Smooth muscle cell (in vitro differentiated cells): ENCODE results near the gene TCAP. TPM values are rescaled to one million over a fixed set of nuclear protein-coding genes. Genes with fewer than 3 reads are reported as not detected.

ENCODE experiments used
- DNase-seq: peaks from one replicate; lab custom pipeline; 2025; ENCODE audit not compliant: unreplicated experiment; lab: John Stamatoyannopoulos, UW
- H2AFZ ChIP-seq: fragments of 200-600 bp; sonication (generic); 2 replicates; pipeline ENCODE4 v1.6.0; 2016; ENCODE audit warnings: antibody characterized with exemption, low read depth, mild to moderate bottlenecking
- H3F3A ChIP-seq: fragments of 200-600 bp; sonication (generic); 2 replicates; pipeline ENCODE4 v1.6.0; 2017; ENCODE audit warnings: antibody characterized with exemption, low read depth
- H3K27ac ChIP-seq: fragments of 200-600 bp; sonication (generic); 2 replicates; pipeline ENCODE4 v1.5.1; 2016; ENCODE audit warnings: low read depth, mild to moderate bottlenecking
- H3K27me3 ChIP-seq: fragments of 200-600 bp; sonication (generic); 2 replicates; pipeline ENCODE4 v1.6.1; 2016; ENCODE audit warnings: low read depth, mild to moderate bottlenecking
- H3K36me3 ChIP-seq: fragments of 200-600 bp; sonication (generic); 2 replicates; pipeline ENCODE4 v1.5.1; 2016; ENCODE audit warnings: low read depth
- H3K4me1 ChIP-seq: fragments of 200-600 bp; sonication (generic); 2 replicates; pipeline ENCODE4 v1.5.1; 2016; ENCODE audit warnings: low read depth
- H3K4me2 ChIP-seq: fragments of 200-600 bp; sonication (generic); 2 replicates; pipeline ENCODE4 v1.6.0; 2016; ENCODE audit warnings: mild to moderate bottlenecking
- H3K4me3 ChIP-seq: fragments of 200-600 bp; sonication (generic); 2 replicates; pipeline ENCODE4 v1.5.1; 2016; ENCODE audit warnings: mild to moderate bottlenecking
- H3K79me2 ChIP-seq: fragments of 200-600 bp; sonication (generic); 2 replicates; pipeline ENCODE4 v1.6.0; 2016; ENCODE audit warnings: low read depth, mild to moderate bottlenecking
- H3K9ac ChIP-seq: fragments of 200-600 bp; sonication (generic); 2 replicates; pipeline ENCODE4 v1.6.0; 2016; ENCODE audit warnings: low read depth
- H3K9me3 ChIP-seq: fragments of 200-600 bp; sonication (generic); replicated peaks from 2 replicates; pipeline ENCODE4 v1.5.1; 2016; ENCODE audit warnings: low read depth
- H4K20me1 ChIP-seq: fragments of 200-600 bp; sonication (generic); 2 replicates; pipeline ENCODE4 v1.6.0; 2016; ENCODE audit warnings: low read depth
- CTCF ChIP-seq: fragments of 200-600 bp; sonication (generic); IDR thresholded peaks from 2 replicates; pipeline ENCODE4 v1.5.1; 2017; ENCODE audit warnings: borderline replicate concordance, mild to moderate bottlenecking, antibody characterized with exemption; ENCODE audit not compliant: insufficient read depth, poor library complexity, severe bottlenecking
- WGBS: methylation state at CpG from one replicate; pipeline ENCODE4 v1.1.7; 2016; ENCODE audit warnings: low lambda C conversion rate; 5-methylcytosine and 5-hydroxymethylcytosine counted together
- polyA plus RNA-seq: library from polyadenylated mRNA; unstranded; fragments of >200 nt; fragmentation: Nextera tagmentation; extraction: Ambion mirVana; gene quantifications from 2 replicates; pipeline ENCODE4 v1.2.1, GENCODE V29; 2016
- total RNA-seq: library from RNA; depleted of rRNA; stranded (reverse); fragments of >200 nt; gene quantifications from 2 replicates; pipeline ENCODE4 v1.2.3, GENCODE V29; 2014

TCAP gene
- total and polyA plus RNA-seq, 2 experiments from 2014 or later = 0.41 TPM; not detected in 1

GRCh38 chr17:39659279-39660010 is 5.7 kb upstream of the TCAP start:
- Histone ChIP-seq H3K27me3 (no peaks in the 10 kb centered on the region), H3K9me3 (no peaks in the 10 kb centered on the region), H3F3A (no peaks in the 10 kb centered on the region), H4K20me1 (peaks cover 24% of the 10 kb centered on the region), H3K4me2 (no peak overlapping the region), H3K9ac (no peak overlapping the region), H3K4me3 (no peak overlapping the region), H3K79me2 (no peaks in the 10 kb centered on the region), H3K4me1 (no peaks in the 10 kb centered on the region), H3K27ac (no peak overlapping the region), H2AFZ (no peak overlapping the region), H3K36me3 (no peaks in the 10 kb centered on the region)
- DNase-seq = no peak
- 87% methylated on average over 15 of the region's 15 CpGs for WGBS
- TF ChIP-seq CTCF = no peak

- H4K20me1 ChIP-seq = peaks cover 18% of the 10 kb centered on the region
- H3K27me3 ChIP-seq = no peaks in the 10 kb centered on the region
- H2AFZ ChIP-seq = no peak overlapping the region
- H3K4me2 ChIP-seq = no peak overlapping the region
- DNase-seq = no peak
- H3K36me3 ChIP-seq = no peaks in the 10 kb centered on the region
- H3F3A ChIP-seq = no peaks in the 10 kb centered on the region
- TF ChIP-seq CTCF = no peak
- no peak overlapping the region for H3K9ac ChIP-seq
- H3K79me2 ChIP-seq = no peaks in the 10 kb centered on the region
- no peaks in the 10 kb centered on the region for H3K4me1 ChIP-seq
- H3K4me3 ChIP-seq = no peak overlapping the region
- H3K9me3 ChIP-seq = no peaks in the 10 kb centered on the region
- no peak overlapping the region for H3K27ac ChIP-seq
- WGBS = 97% methylated on average over 5 of the region's 5 CpGs
These were observed 5.2 kb upstream of the TCAP start for GRCh38 chr17:39660011-39660360.

- H3F3A ChIP-seq = no peaks in the 10 kb centered on the region
- no peaks in the 10 kb centered on the region for H3K79me2 ChIP-seq
- no peaks in the 10 kb centered on the region for H3K9me3 ChIP-seq
- H3K4me2 ChIP-seq = no peak overlapping the region
- H4K20me1 ChIP-seq = peaks cover 11% of the 10 kb centered on the region
- WGBS = 87% methylated on average over 33 of the region's 35 CpGs
- H2AFZ ChIP-seq = no peak overlapping the region
- no peaks in the 10 kb centered on the region for H3K4me1 ChIP-seq
- H3K36me3 ChIP-seq = no peaks in the 10 kb centered on the region
- H3K27me3 ChIP-seq = peaks cover 4% of the 10 kb centered on the region
- H3K27ac ChIP-seq = no peak overlapping the region
- H3K9ac ChIP-seq = no peak overlapping the region
- no peak overlapping the region for H3K4me3 ChIP-seq
- DNase-seq = no peak
- TF ChIP-seq CTCF = no peak
These were observed 4.5 kb upstream of the TCAP start for GRCh38 chr17:39660397-39661385.
